A673 (cell line): ENCODE data around the gene TEX261. TPM values are rescaled to one million over a fixed set of nuclear protein-coding genes. Genes with fewer than 3 reads are reported as not detected.

Experiments used
- BruUV-seq: library from RNA; stranded (reverse); fragments of 400-500 nt; replicated peaks from 2 replicates; lab custom pipeline; 2021; lab: Mats Ljungman, UMichigan
- CTCF ChIA-PET: fragments of 300-600 bp; sonication (Branson Sonifier 250); formaldehyde crosslinking; loops from one replicate; lab custom pipeline; 2022; ENCODE audit warnings: antibody characterized with exemption; lab: Charles Lee
- POLR2A ChIA-PET: fragments of 300-600 bp; sonication (Branson Sonifier 250); formaldehyde crosslinking; loops from one replicate; lab custom pipeline; 2022; ENCODE audit warnings: antibody characterized with exemption; ENCODE audit not compliant: low non-redundant PET; lab: Charles Lee
- DNase-seq: peaks from one replicate; pipeline ENCODE4 v3.0.0-alpha.2; 2015; ENCODE audit warnings: low spot score
- H3K27ac ChIP-seq: fragments of 200-600 bp; sonication (generic); 2 replicates; pipeline ENCODE4 v1.5.1; 2016; ENCODE audit warnings: mixed run types, low read depth, mild to moderate bottlenecking, mixed read lengths, antibody characterized with exemption, low read length; ENCODE audit not compliant: poor library complexity, severe bottlenecking
- H3K27me3 ChIP-seq: fragments of 200-600 bp; sonication (generic); replicated peaks from 2 replicates; pipeline ENCODE4 v1.6.1; 2017; ENCODE audit warnings: mixed run types, low read depth, mild to moderate bottlenecking, mixed read lengths, antibody characterized with exemption, low read length; ENCODE audit not compliant: insufficient read depth, poor library complexity
- H3K36me3 ChIP-seq: fragments of 200-600 bp; sonication (generic); 2 replicates; pipeline ENCODE4 v1.6.1; 2016; ENCODE audit warnings: mixed run types, mild to moderate bottlenecking, mixed read lengths, antibody characterized with exemption, low read length; ENCODE audit not compliant: insufficient read depth, poor library complexity, severe bottlenecking
- H3K4me1 ChIP-seq: fragments of 200-600 bp; sonication (generic); 2 replicates; pipeline ENCODE4 v1.6.1; 2017; ENCODE audit warnings: mixed run types, mild to moderate bottlenecking, mixed read lengths, antibody characterized with exemption, low read length; ENCODE audit not compliant: insufficient read depth, poor library complexity, severe bottlenecking
- H3K4me3 ChIP-seq: fragments of 200-600 bp; sonication (generic); 2 replicates; pipeline ENCODE4 v1.5.1; 2016; ENCODE audit warnings: low read depth, mixed run types, mild to moderate bottlenecking, mixed read lengths, low read length; ENCODE audit not compliant: poor library complexity, severe bottlenecking
- H3K9me3 ChIP-seq: fragments of 200-600 bp; sonication (generic); 2 replicates; pipeline ENCODE4 v1.6.1; 2016; ENCODE audit warnings: mixed run types, low read depth, mild to moderate bottlenecking, mixed read lengths, antibody characterized with exemption, low read length; ENCODE audit not compliant: poor library complexity, severe bottlenecking
- EZH2 ChIP-seq: fragments of 200-600 bp; sonication (generic); IDR thresholded peaks from 2 replicates; pipeline ENCODE4 v1.6.1; 2017; ENCODE audit warnings: borderline replicate concordance, low read depth, mild to moderate bottlenecking, mixed read lengths, antibody characterized with exemption, low read length; ENCODE audit not compliant: poor library complexity, severe bottlenecking
- intact Hi-C: fragments of 100-400 bp; cut with micrococcal nuclease; formaldehyde crosslinking; loops from one replicate; pipeline ENCODE4 v1.10.0; 2022; ENCODE audit not compliant: unreplicated experiment
- total RNA-seq: library from RNA; stranded (reverse); gene quantifications from 2 replicates; pipeline ENCODE4 v1.2.3, GENCODE V29; 2021
- TF ChIP-seq, protein P1 (sequence below): fragments of 300-800, 200-600 bp; sonication (generic); conservative IDR thresholded peaks from 2 replicates; pipeline ENCODE4 v1.5.1; 2017; ENCODE audit warnings: low read depth, mild to moderate bottlenecking, antibody characterized with exemption, low read length, moderate library complexity, mixed read lengths

Gene TEX261
- total RNA-seq, 1 experiment from 2014 or later, result 60.9 TPM

DNA sequence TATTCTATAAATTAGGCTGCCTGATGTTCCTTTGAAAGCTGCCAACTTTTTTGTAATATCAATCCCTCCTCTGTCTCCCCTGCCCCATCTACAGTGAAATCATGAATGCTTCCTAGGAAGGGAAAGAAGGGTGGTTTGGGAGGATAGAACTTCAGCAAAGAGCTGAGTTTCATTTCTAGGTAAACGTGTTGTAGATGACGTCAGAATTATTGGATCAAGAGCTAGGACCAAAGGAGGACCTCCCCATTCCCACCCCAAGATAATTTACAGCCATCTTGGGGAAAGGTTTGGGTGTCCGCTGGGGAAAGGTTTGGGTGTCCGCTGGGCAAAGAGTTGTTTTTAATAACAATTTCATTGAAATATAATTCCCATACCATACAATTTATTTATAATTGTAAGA, 27.5 kb downstream of the TEX261 start:
- TF ChIP-seq, protein P1, sequence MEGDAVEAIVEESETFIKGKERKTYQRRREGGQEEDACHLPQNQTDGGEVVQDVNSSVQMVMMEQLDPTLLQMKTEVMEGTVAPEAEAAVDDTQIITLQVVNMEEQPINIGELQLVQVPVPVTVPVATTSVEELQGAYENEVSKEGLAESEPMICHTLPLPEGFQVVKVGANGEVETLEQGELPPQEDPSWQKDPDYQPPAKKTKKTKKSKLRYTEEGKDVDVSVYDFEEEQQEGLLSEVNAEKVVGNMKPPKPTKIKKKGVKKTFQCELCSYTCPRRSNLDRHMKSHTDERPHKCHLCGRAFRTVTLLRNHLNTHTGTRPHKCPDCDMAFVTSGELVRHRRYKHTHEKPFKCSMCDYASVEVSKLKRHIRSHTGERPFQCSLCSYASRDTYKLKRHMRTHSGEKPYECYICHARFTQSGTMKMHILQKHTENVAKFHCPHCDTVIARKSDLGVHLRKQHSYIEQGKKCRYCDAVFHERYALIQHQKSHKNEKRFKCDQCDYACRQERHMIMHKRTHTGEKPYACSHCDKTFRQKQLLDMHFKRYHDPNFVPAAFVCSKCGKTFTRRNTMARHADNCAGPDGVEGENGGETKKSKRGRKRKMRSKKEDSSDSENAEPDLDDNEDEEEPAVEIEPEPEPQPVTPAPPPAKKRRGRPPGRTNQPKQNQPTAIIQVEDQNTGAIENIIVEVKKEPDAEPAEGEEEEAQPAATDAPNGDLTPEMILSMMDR, result no peak
- TF ChIP-seq EZH2, result no peak
- no peaks in the 10 kb centered on the region for H3K9me3 ChIP-seq
- H3K4me3 ChIP-seq, result no peak overlapping the region
- no peaks in the 10 kb centered on the region for H3K27me3 ChIP-seq
- no peak overlapping the region for H3K27ac ChIP-seq
- POLR2A ChIA-PET, result no interaction called here
- no peak for DNase-seq
- H3K4me1 ChIP-seq, result no peaks in the 10 kb centered on the region
- intact Hi-C loops, result no loop called here
- BruUV-seq, result no TSS peak
- CTCF ChIA-PET, result no interaction called here
- no peaks in the 10 kb centered on the region for H3K36me3 ChIP-seq

DNA sequence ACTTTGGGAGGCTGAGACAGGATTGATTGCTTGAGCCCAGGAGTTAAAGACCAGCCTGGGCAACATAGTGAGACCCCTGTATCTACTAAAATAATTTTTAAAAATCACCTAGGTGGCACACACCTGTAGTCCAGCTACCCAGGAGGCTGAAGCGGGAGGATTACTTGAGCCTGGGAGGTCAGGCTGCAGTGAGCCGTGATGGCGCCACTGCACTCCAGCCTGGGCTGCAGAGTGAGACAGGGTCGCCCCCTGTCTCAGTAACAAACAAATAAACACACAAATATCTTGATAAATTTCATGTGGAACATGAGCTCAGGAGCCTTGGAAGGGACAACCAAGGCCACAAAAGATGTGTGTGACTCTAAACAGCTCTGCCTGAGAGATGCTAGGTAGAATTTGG, 28.0 kb downstream of the TEX261 start:
- Histone ChIP-seq H3K27me3 (no peaks in the 10 kb centered on the region), H3K4me3 (no peak overlapping the region), H3K27ac (no peak overlapping the region), H3K9me3 (no peaks in the 10 kb centered on the region), H3K36me3 (no peaks in the 10 kb centered on the region), H3K4me1 (no peaks in the 10 kb centered on the region)
- DNase-seq, result no peak
- ChIA-PET CTCF (interaction anchor here (0.6 kb wide), 2 partner anchors 18 to 19 kb away, joined by 3 to 4 read pairs; no protein-coding TSS in a partner anchor), POLR2A (no interaction called here)
- no peak for TF ChIP-seq EZH2
- TF ChIP-seq, protein P1, result no peak
- BruUV-seq, result no TSS peak
- intact Hi-C loops, result no loop called here

DNA sequence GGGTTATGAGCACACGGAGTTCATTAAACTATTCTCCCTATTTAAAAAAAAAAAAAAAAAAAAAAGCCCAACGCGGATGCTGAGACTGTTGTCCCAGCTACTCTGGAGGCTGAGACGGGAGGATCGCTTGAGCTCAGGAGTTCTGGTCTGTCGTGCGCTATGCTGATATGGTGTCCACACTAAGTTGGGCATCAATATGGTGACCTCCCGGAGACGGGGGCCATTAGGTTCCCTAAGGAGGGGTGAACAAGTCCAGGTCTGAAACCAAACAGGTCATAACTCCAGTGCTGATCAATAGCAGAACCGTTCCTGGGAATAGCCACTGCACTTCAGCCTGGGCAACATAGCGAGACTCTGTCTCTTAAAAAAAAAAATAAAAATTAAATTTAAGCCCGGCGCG, 29.2 kb downstream of the TEX261 start:
- H3K4me3 ChIP-seq, result no peak overlapping the region
- intact Hi-C loops, result no loop called here

More for the DNA sequence above, 29.2 kb downstream of the TEX261 start:
- no peak for TF ChIP-seq EZH2
- TF ChIP-seq, protein P1, result no peak
- H3K27ac ChIP-seq, result no peak overlapping the region
- no peak for DNase-seq
- H3K36me3 ChIP-seq, result no peaks in the 10 kb centered on the region
- ChIA-PET POLR2A (no interaction called here), CTCF (interaction anchor here (0.6 kb wide), 1 partner anchor 94 kb away, joined by 4 read pairs; no protein-coding TSS in a partner anchor)
- no peaks in the 10 kb centered on the region for H3K4me1 ChIP-seq
- H3K27me3 ChIP-seq, result no peaks in the 10 kb centered on the region
- no TSS peak for BruUV-seq
- no peaks in the 10 kb centered on the region for H3K9me3 ChIP-seq
